IMR-90 (cell line): ENCODE measurements around the gene CDK17. TPM values are rescaled to one million over a fixed set of nuclear protein-coding genes. Genes with fewer than 3 reads are reported as not detected.
A peak's percentile ranks its signal among the peaks of the same experiment; 100 is the strongest.

ENCODE experiments used
- ATAC-seq: fragments of 200-7000 bp; cut with Tn5 transposase; 2 replicates; pipeline ENCODE4 v1.9.1; 2020; ENCODE audit warnings: low read depth, mild to moderate bottlenecking, moderate library complexity
- BruUV-seq: library from RNA; stranded (reverse); fragments of 400-500 nt; replicated peaks from 2 replicates; lab custom pipeline; 2021; lab: Mats Ljungman, UMichigan
- CTCF ChIA-PET: fragments of 300-600 bp; formaldehyde crosslinking; extraction: SDS; loops from one replicate; lab custom pipeline; 2021; ENCODE audit warnings: antibody characterized with exemption; lab: Yijun Ruan, JAX
- POLR2A ChIA-PET: fragments of 300-600 bp; sonication (Branson Sonifier 250); formaldehyde crosslinking; loops from one replicate; lab custom pipeline; 2022; ENCODE audit warnings: antibody characterized with exemption; ENCODE audit not compliant: unreplicated experiment; lab: Charles Lee
- DNase-seq: peaks from one replicate; pipeline ENCODE4 v3.0.0; 2013
- H2AFZ ChIP-seq: replicated peaks from 2 replicates; pipeline ENCODE3; 2013; ENCODE audit warnings: low read length, mild to moderate bottlenecking; ENCODE audit not compliant: poor library complexity
- H2AK5ac ChIP-seq: 2 replicates; pipeline ENCODE4 v1.6.1; 2013; ENCODE audit warnings: low read depth, low read length, inconsistent platforms
- H2AK9ac ChIP-seq: replicated peaks from 2 replicates; pipeline ENCODE3; 2013; ENCODE audit warnings: mild to moderate bottlenecking, low read depth, low read length, moderate library complexity; ENCODE audit not compliant: poor library complexity
- H2BK120ac ChIP-seq: 2 replicates; pipeline ENCODE4 v1.6.1; 2013; ENCODE audit warnings: low read depth, low read length, inconsistent platforms
- H2BK15ac ChIP-seq: 3 replicates; pipeline ENCODE4 v1.6.1; 2013; ENCODE audit warnings: low read depth, low read length, inconsistent platforms
- H2BK20ac ChIP-seq: 2 replicates; pipeline ENCODE4 v1.6.1; 2013; ENCODE audit warnings: low read depth, mild to moderate bottlenecking, inconsistent platforms, low read length, moderate library complexity
- H2BK5ac ChIP-seq: 2 replicates; pipeline ENCODE4 v1.6.1; 2013; ENCODE audit warnings: mild to moderate bottlenecking, low read depth, low read length, inconsistent platforms; ENCODE audit not compliant: poor library complexity, severe bottlenecking
- H3K14ac ChIP-seq: replicated peaks from 2 replicates; pipeline ENCODE4 v1.6.1; 2013; ENCODE audit warnings: low read depth, low read length, inconsistent platforms
- H3K18ac ChIP-seq: 2 replicates; pipeline ENCODE4 v1.6.1; 2013; ENCODE audit warnings: low read depth, low read length, control low read depth
- H3K23ac ChIP-seq: 2 replicates; pipeline ENCODE4 v1.6.1; 2013; ENCODE audit warnings: low read depth, low read length, inconsistent platforms
- H3K27ac ChIP-seq: 2 replicates; pipeline ENCODE4 v1.5.1; 2013; ENCODE audit warnings: mild to moderate bottlenecking, control low read depth, low read length; ENCODE audit not compliant: insufficient read depth
- H3K27me3 ChIP-seq: 2 replicates; pipeline ENCODE4 v1.6.1; 2013; ENCODE audit warnings: low read length; ENCODE audit not compliant: control insufficient read depth, insufficient read depth
- H3K36me3 ChIP-seq: 2 replicates; pipeline ENCODE4 v1.6.1; 2013; ENCODE audit warnings: low read length, mixed read lengths; ENCODE audit not compliant: control insufficient read depth, insufficient read depth
- H3K4ac ChIP-seq: 2 replicates; pipeline ENCODE4 v1.6.1; 2013; ENCODE audit warnings: low read depth, low read length, inconsistent platforms
- H3K4me1 ChIP-seq: 2 replicates; pipeline ENCODE4 v1.6.1; 2013; ENCODE audit warnings: low read length, mixed read lengths; ENCODE audit not compliant: control insufficient read depth, insufficient read depth
- H3K4me2 ChIP-seq: 2 replicates; pipeline ENCODE4 v1.6.1; 2013; ENCODE audit warnings: low read depth, mild to moderate bottlenecking, control low read depth, low read length, moderate library complexity
- H3K4me3 ChIP-seq: 2 replicates; pipeline ENCODE4 v1.5.1; 2013; ENCODE audit warnings: low read depth, mild to moderate bottlenecking, control low read depth, low read length, moderate library complexity; ENCODE audit not compliant: insufficient read depth
- H3K56ac ChIP-seq: 2 replicates; pipeline ENCODE4 v1.6.1; 2013; ENCODE audit warnings: low read length, inconsistent platforms; ENCODE audit not compliant: insufficient read depth; ENCODE audit errors: extremely low read depth
- H3K79me1 ChIP-seq, 2 experiments: 2 replicates each; pipeline ENCODE4 v1.6.1; 2013; ENCODE audit warnings: low read length in 2 of 2, inconsistent platforms in 1 of 2, low read depth in 1 of 2
- H3K9ac ChIP-seq: 2 replicates; pipeline ENCODE4 v1.6.1; 2013; ENCODE audit warnings: low read depth, low read length, control low read depth
- H3K9me1 ChIP-seq: 2 replicates; pipeline ENCODE4 v1.6.1; 2013; ENCODE audit warnings: low read length, inconsistent platforms; ENCODE audit not compliant: insufficient read depth
- H3K9me3 ChIP-seq: 2 replicates; pipeline ENCODE4 v1.6.1; 2013; ENCODE audit warnings: low read length; ENCODE audit not compliant: control insufficient read depth, insufficient read depth
- H4K20me1 ChIP-seq: 2 replicates; pipeline ENCODE4 v1.6.1; 2013; ENCODE audit warnings: low read length, inconsistent platforms; ENCODE audit not compliant: insufficient read depth
- H4K5ac ChIP-seq: 2 replicates; pipeline ENCODE4 v1.6.1; 2013; ENCODE audit warnings: mild to moderate bottlenecking, low read depth, low read length, control low read depth
- H4K8ac ChIP-seq, 2 experiments: 2 replicates each; pipeline ENCODE4 v1.6.1; 2013; ENCODE audit warnings: low read depth in 2 of 2, low read length in 2 of 2, control low read depth in 1 of 2, inconsistent platforms in 1 of 2
- H4K91ac ChIP-seq: 2 replicates; pipeline ENCODE4 v1.6.1; 2013; ENCODE audit warnings: low read depth, low read length, inconsistent platforms; ENCODE audit not compliant: insufficient read depth
- CEBPB ChIP-seq: IDR thresholded peaks from 2 replicates; pipeline ENCODE4 v1.6.1; 2012; ENCODE audit warnings: low read depth, low read length, improper control_type of control experiment
- ELK1 ChIP-seq: fragments of 150-350 bp; IDR thresholded peaks from 2 replicates; pipeline ENCODE4 v1.6.1; 2016; ENCODE audit warnings: low read depth, mild to moderate bottlenecking, low read length, moderate library complexity, borderline replicate concordance
- MAFK ChIP-seq: IDR thresholded peaks from 2 replicates; pipeline ENCODE4 v1.6.1; 2012; ENCODE audit warnings: low read depth, low read length, improper control_type of control experiment
- MAZ ChIP-seq: IDR thresholded peaks from 2 replicates; pipeline ENCODE4 v1.6.1; 2012; ENCODE audit warnings: low read depth, mild to moderate bottlenecking, low read length, improper control_type of control experiment, moderate library complexity, borderline replicate concordance
- POLR2A ChIP-seq: IDR thresholded peaks from 2 replicates; pipeline ENCODE4 v1.6.1; 2012; ENCODE audit warnings: mild to moderate bottlenecking, low read depth, low read length
- dilution Hi-C: fragments of 300-500 bp; cut with HindIII; formaldehyde crosslinking; loops from one replicate; pipeline ENCODE4 v1.14.3; 2018; ENCODE audit warnings: low sequenced_read_pairs; ENCODE audit not compliant: unreplicated experiment
- in situ Hi-C: fragments of 300-500 bp; cut with MboI; formaldehyde crosslinking; loops from 3 replicates; pipeline ENCODE4 v1.14.3; 2019; ENCODE audit warnings: low sequenced_read_pairs, inconsistent platforms, mixed read lengths
- intact Hi-C: fragments of 100-400 bp; cut with micrococcal nuclease; formaldehyde crosslinking; loops from 2 replicates; pipeline ENCODE4 v1.10.0; 2022
- polyA plus RNA-seq, 3 experiments: library from polyadenylated mRNA; depleted of rRNA; stranded (reverse); fragments of >200 nt; gene quantifications; 2 replicates each; pipeline ENCODE4 v1.2.3, GENCODE V29; 2012; ENCODE audit warnings: low replicate concordance in 1 of 3
- total RNA-seq: library from RNA; depleted of rRNA; stranded (reverse); fragments of >200 nt; gene quantifications from 2 replicates; pipeline ENCODE4 v1.2.3, GENCODE V29; 2012

CDK17 gene
- total and polyA plus RNA-seq, 2 of the 4 experiments (the other 2 are of a cell fraction): 14.5 to 50.2 TPM

GRCh38 chr12:96274331-96274730 is 125.9 kb downstream of the CDK17 start:
- Histone ChIP-seq H2BK120ac (no peak overlapping the region), H3K56ac (no peak overlapping the region), H3K27me3 (no peaks in the 10 kb centered on the region), H3K9ac (no peak overlapping the region), H2AK5ac (no peak overlapping the region), H3K14ac (no peak overlapping the region), H4K8ac (no peak overlapping the region), H3K9me1 (no peaks in the 10 kb centered on the region; the same call in none of the 2 replicates), H3K4ac (no peak overlapping the region), H4K20me1 (peaks cover 4% of the 10 kb centered on the region; the same call in 1 of the 2 replicates), H2BK15ac (no peak overlapping the region), H3K23ac (no peak overlapping the region), H3K27ac (no peak overlapping the region), H4K5ac (no peak overlapping the region), H3K18ac (no peak overlapping the region), H3K4me1 (peaks cover 5% of the 10 kb centered on the region), H3K9me3 (no peaks in the 10 kb centered on the region), H2AK9ac (no peak overlapping the region), H4K91ac (no peak overlapping the region), H3K4me3 (no peak overlapping the region), H3K4me2 (peak overlapping the region; percentile 42; the same call in 1 of the 2 replicates), H2BK5ac (no peak overlapping the region), H2AFZ (no peak overlapping the region), H3K36me3 (peaks cover 22% of the 10 kb centered on the region), H2BK20ac (no peak overlapping the region), H3K79me1 (peaks cover 23 to 37% of the 10 kb centered on the region in 2 experiments)
- in situ Hi-C loops (no loop called here), intact Hi-C loops (loop anchor here (10.0 kb wide), 1 partner anchor 120 kb away; no protein-coding TSS in a partner anchor), dilution Hi-C loops (no loop called here)
- no peak for TF ChIP-seq ELK1
- TF ChIP-seq MAFK: peak; percentile 46; the same call in 1 of the 2 replicates
- TF ChIP-seq POLR2A: no peak
- no peak for TF ChIP-seq CEBPB
- TF ChIP-seq MAZ: no peak
- ChIA-PET POLR2A (no interaction called here), CTCF (interaction anchor here (1.0 kb wide), 1 partner anchor 214 kb away, joined by 3 read pairs; no protein-coding TSS in a partner anchor)
- no TSS peak for BruUV-seq
- ATAC-seq (peak; percentile 70), DNase-seq (peak; percentile 77)
